Peyer's patch (tissue), 4 donors: ENCODE results near the gene LYL1. TPM values are rescaled to one million over a fixed set of nuclear protein-coding genes. Genes with fewer than 3 reads are reported as not detected.

ENCODE experiments used
- DNase-seq, 3 donors: peaks; one replicate each; pipeline ENCODE4 v3.0.0-alpha.2; 2017 to 2019
- H3K27ac ChIP-seq, 4 donors: fragments of 200-600 bp; sonication (generic); one replicate each; pipeline ENCODE4 v1.5.1; 2016 to 2019
- H3K27me3 ChIP-seq, 2 donors: fragments of 200-600 bp; sonication (generic); one replicate each; pipeline ENCODE4 v1.5.1; 2019
- H3K36me3 ChIP-seq, 3 donors: fragments of 200-600 bp; sonication (generic); one replicate each; pipeline ENCODE4 v1.5.1; 2016 to 2019
- H3K4me1 ChIP-seq, 4 donors: fragments of 200-600 bp; sonication (generic); one replicate each; pipeline ENCODE4 v1.5.1; 2016 to 2019
- H3K4me3 ChIP-seq, 4 donors: fragments of 200-600 bp; sonication (generic); 1 replicate in 3 of 4; 2 replicates in 1 of 4; pipeline ENCODE4 v1.5.1; 2016 to 2019; ENCODE audit warnings: mild to moderate bottlenecking in 1 of 4
- H3K9me3 ChIP-seq, 4 donors: fragments of 200-600 bp; sonication (generic); one replicate each; pipeline ENCODE4 v1.5.1; 2016 to 2019; ENCODE audit warnings: mild to moderate bottlenecking in 1 of 4
- POLR2A ChIP-seq, 2 donors: fragments of 450-650 bp; IDR thresholded peaks; one replicate each; pipeline ENCODE4 v1.5.1; 2017; ENCODE audit warnings: antibody characterized with exemption in 2 of 2, mild to moderate bottlenecking in 2 of 2, moderate library complexity in 2 of 2
- total RNA-seq, 4 donors: library from RNA; depleted of rRNA; stranded (reverse); fragments of >200 nt; gene quantifications; one replicate each; pipeline ENCODE4 v1.1.0, GENCODE V29; 2016
- TF ChIP-seq, protein P1 (sequence below), 6 experiments: fragments of 450-650 bp in 4 of 6; fragments of 200-600 bp in 2 of 6; sonication (generic) in 1 of 6; IDR thresholded peaks; one replicate each; pipeline ENCODE4 v1.5.1; 2017 to 2019; ENCODE audit warnings: antibody characterized with exemption in 6 of 6, mild to moderate bottlenecking in 3 of 6, moderate library complexity in 1 of 6

Gene LYL1
- total RNA-seq, 4 donors from 2014 or later = 1.2 to 21.5 (median 4.9) TPM

DNA sequence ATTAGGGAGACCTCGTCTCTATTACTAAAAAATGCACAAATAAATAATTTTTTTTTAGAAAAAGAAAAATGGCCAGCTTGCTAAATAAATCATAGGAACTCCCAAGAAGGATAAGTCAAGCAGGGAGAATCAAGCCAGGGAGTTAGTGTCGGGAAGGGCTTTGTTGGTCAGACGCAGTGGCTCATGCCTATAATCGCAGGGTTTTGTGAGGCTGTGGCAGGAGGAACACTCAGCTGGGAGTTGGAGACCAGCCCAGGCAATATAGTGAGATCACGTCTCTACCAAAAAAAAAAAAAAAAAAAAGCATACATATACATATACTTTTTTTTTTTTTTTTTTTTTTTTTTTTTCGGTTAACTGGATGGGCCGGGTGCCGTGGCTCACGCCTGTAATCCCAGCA, 24.4 kb upstream of the LYL1 start:
- H3K4me1 ChIP-seq = peaks cover 0 to 6% (median 0%) of the 10 kb centered on the region in 4 donors
- H3K4me3 ChIP-seq = no peak overlapping the region
- H3K36me3 ChIP-seq = peaks cover 0 to 7% (median 0%) of the 10 kb centered on the region in 3 donors
- H3K9me3 ChIP-seq = no peaks in the 10 kb centered on the region
- no peaks in the 10 kb centered on the region for H3K27me3 ChIP-seq
- H3K27ac ChIP-seq = no peak overlapping the region
- TF ChIP-seq POLR2A (IDR thresholded peaks at IDR 0.05) = no peak
- TF ChIP-seq, protein P1, sequence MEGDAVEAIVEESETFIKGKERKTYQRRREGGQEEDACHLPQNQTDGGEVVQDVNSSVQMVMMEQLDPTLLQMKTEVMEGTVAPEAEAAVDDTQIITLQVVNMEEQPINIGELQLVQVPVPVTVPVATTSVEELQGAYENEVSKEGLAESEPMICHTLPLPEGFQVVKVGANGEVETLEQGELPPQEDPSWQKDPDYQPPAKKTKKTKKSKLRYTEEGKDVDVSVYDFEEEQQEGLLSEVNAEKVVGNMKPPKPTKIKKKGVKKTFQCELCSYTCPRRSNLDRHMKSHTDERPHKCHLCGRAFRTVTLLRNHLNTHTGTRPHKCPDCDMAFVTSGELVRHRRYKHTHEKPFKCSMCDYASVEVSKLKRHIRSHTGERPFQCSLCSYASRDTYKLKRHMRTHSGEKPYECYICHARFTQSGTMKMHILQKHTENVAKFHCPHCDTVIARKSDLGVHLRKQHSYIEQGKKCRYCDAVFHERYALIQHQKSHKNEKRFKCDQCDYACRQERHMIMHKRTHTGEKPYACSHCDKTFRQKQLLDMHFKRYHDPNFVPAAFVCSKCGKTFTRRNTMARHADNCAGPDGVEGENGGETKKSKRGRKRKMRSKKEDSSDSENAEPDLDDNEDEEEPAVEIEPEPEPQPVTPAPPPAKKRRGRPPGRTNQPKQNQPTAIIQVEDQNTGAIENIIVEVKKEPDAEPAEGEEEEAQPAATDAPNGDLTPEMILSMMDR (IDR thresholded peaks at IDR 0.05) = no peak
- no peak for DNase-seq

DNA sequence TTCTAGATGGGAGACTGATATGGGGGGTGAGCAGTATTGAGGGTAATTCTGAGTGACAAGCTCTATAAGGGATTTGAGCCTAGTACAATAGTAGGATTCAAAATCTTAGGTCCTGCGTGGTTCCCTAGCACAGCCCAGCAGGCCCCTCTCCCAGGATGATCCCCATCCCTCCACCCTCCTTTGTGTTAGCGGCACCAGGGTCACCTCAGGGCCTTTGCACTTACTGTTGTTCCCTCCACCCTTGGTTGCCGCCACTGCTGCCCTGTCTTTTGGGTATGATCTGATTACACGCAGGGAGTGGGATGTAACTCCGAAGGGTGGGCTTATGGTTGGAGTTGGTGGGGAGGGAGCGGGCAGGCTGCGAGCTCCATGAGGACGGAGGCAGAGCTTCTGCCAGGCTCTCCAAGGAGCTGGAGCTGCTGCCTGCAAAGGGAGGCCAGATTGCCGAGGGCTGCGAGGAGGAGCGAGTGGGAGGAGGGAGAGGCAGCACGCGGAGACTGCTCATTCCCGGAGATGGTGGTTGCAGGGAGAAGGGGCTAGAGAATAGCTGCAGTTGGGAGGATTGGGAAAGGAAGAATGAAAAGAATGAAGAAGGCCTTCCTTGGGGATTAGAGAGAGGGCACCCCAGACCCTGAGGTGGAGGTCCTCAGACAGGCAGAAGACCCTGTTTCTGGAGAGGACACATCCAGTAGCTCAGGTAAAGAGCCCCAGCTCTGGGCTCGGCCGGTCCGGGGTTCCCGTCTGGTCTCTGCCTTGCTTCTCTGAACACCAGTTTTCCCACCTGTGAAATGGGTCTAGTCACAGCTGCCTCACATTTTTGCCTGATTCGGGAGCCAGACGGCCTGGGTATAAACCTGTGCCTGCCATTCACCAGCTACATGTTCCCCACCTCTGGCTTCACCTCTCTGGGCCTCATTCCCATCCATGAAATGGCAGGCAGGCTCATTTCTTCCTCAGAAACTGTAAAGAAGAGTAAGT, 20.6 kb upstream of the LYL1 start:
- no peak overlapping the region for H3K4me3 ChIP-seq
- no peak overlapping the region for H3K27ac ChIP-seq
- DNase-seq = no peak
- H3K36me3 ChIP-seq = peaks cover 0 to 7% (median 0%) of the 10 kb centered on the region in 3 donors
- no peaks in the 10 kb centered on the region for H3K27me3 ChIP-seq
- TF ChIP-seq, protein P1 (IDR thresholded peaks at IDR 0.05) = no peak
- no peak for TF ChIP-seq POLR2A (IDR thresholded peaks at IDR 0.05)
- H3K9me3 ChIP-seq = no peaks in the 10 kb centered on the region
- peaks cover 0 to 28% (median 9%) of the 10 kb centered on the region in 4 donors for H3K4me1 ChIP-seq

DNA sequence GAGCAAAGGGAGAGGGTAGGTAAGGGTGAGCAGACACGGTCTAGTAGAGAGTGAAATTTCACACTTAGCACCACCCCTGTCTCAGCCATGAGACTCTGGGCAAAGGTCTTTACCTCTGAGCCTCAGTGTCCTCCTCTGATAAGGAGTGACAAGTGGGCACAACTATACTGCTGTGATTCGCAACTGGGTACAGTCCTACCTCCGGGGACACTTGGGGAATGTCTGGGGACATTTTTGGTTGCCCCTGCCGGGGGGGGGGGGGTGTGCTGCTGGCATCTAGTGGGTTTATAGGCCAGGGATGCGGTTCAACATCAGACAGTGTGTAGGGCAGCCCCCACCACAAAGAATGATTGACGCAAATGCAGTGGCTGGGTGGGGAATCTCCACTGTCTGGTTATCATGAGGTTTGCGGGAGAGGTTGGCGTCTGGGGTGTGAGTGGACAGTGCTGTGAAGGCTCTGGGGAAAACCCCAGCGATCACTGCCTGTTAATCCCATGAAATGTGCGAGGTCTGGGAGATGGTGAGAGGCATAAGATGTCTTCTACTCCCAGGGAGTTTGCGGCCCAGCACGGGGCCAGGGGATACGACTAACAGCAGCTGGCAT, 19.7 kb upstream of the LYL1 start:
- peaks cover 0 to 28% (median 9%) of the 10 kb centered on the region in 4 donors for H3K4me1 ChIP-seq
- H3K9me3 ChIP-seq = no peaks in the 10 kb centered on the region
- DNase-seq = no peak
- no peak overlapping the region for H3K4me3 ChIP-seq
- peaks cover 0 to 7% (median 0%) of the 10 kb centered on the region in 3 donors for H3K36me3 ChIP-seq
- no peaks in the 10 kb centered on the region for H3K27me3 ChIP-seq
- TF ChIP-seq POLR2A (IDR thresholded peaks at IDR 0.05) = no peak
- TF ChIP-seq, protein P1 (IDR thresholded peaks at IDR 0.05) = no peak
- H3K27ac ChIP-seq = no peak overlapping the region

DNA sequence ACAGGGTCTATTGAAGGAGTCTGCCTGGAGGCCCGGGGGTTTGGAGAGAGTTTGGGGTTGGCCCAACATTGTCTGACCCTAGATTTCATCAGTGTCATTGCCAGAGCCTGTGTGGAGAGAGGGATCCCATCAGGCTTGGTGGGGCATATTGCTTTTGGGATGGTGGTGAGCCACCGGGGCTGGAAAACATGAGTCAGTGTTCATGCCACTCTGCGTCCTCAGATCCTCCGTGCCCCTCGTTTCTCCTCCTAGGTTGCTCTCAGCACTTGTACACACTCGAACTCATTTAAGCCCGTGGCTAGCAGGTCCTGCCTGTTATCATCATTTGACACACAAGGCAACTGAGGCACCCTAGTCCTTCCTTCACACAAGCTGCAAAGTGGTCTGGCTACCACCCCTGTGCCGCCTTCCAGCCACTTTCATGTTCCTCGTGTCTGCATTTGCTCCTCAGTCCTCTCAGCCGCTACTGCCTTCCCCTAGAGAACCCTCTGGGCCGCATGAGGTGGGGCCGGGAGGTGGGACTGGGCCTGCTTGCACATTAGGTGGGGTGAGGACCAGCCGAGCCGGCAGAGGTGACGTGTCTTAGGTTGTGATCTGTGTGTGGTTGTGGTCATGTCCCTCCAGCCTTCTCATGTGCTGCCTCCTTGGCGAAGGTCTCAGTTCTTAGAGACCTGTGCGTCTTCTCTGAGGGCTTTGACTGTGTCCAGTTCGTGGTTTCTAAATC, 19.1 kb upstream of the LYL1 start:
- TF ChIP-seq, protein P1 (IDR thresholded peaks at IDR 0.05) = no peak
- TF ChIP-seq POLR2A (IDR thresholded peaks at IDR 0.05) = no peak
- Histone ChIP-seq H3K27ac (peak overlapping the region in 1 of 4 donors; percentile 10), H3K9me3 (no peaks in the 10 kb centered on the region), H3K27me3 (no peaks in the 10 kb centered on the region), H3K4me3 (no peak overlapping the region), H3K4me1 (peaks cover 0 to 28% (median 9%) of the 10 kb centered on the region in 4 donors), H3K36me3 (peaks cover 0 to 6% (median 0%) of the 10 kb centered on the region in 3 donors)
- DNase-seq = no peak

DNA sequence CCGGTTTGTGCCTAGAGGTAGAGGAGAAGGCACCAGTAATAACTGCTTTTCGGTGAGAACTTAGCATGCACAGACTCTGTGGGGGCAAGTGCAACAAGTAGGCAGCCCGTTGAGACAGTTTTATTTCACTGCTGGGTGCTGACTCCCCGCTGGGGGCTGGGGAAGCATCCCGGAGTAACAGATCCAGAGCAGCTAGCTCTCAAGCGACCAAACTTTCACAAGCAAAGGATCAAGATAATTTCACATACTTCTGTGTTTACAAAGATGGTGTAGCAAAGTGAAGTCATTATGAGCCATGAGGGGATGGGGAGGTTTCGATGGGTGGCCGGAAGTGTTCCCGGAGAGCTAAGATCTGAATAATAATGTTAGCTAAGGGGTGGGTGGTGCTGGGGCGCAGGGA, 18.2 kb upstream of the LYL1 start:
- no peak for TF ChIP-seq POLR2A (IDR thresholded peaks at IDR 0.05)
- TF ChIP-seq, protein P1 (IDR thresholded peaks at IDR 0.05) = no peak

More for the DNA sequence above, 18.2 kb upstream of the LYL1 start:
- Histone ChIP-seq H3K27ac (no peak overlapping the region), H3K4me1 (peaks cover 0 to 31% (median 14%) of the 10 kb centered on the region in 4 donors), H3K36me3 (no peaks in the 10 kb centered on the region), H3K9me3 (no peaks in the 10 kb centered on the region), H3K27me3 (no peaks in the 10 kb centered on the region), H3K4me3 (no peak overlapping the region)
- DNase-seq = no peak
